ENCODE data around the gene ZEB2. TPM values are rescaled to one million over a fixed set of nuclear protein-coding genes. Genes with fewer than 3 reads are reported as not detected.

Gene ZEB2
- total and polyA plus RNA-seq, 2 of the 8 experiments (the other 6 are each of a cell fraction or from before 2014, with no cell fraction given): 0.38 TPM; not detected in 1

- H2AK5ac ChIP-seq (ENCODE audit: low read depth, low read length): no peak overlapping the region
- H3K4ac ChIP-seq (replicated peaks; ENCODE audit: insufficient read length, low read depth, low read length): no peak overlapping the region
- no peaks in the 10 kb centered on the region for H3K79me1 ChIP-seq (ENCODE audit: low read depth, low read length)
- H4K8ac ChIP-seq (ENCODE audit: extremely low read depth, insufficient read depth, low read length): no peak overlapping the region
- no peak overlapping the region for H2BK5ac ChIP-seq (ENCODE audit: low read depth, low read length)
- H3K4me3 ChIP-seq (ENCODE audit: extremely low read depth in 1 of 4, insufficient read depth in 2 of 4, low read depth in 3 of 4, low read length in 4 of 4): no peak overlapping the region
- no peak overlapping the region for H2BK12ac ChIP-seq (ENCODE audit: low read depth, low read length)
- no peak overlapping the region for H3K9ac ChIP-seq (replicated peaks in 1 of 4; ENCODE audit: extremely low read depth in 1 of 4, low read depth in 3 of 4, low read length in 3 of 4)
- no peak overlapping the region for H3K4me2 ChIP-seq (ENCODE audit: insufficient read depth in 1 of 2, low read depth in 2 of 2, low read length in 2 of 2)
- CTCF ChIA-PET (ENCODE audit: partially characterized antibody): interaction anchor here (0.6 to 1.2 kb wide), 2 partner anchors 17 to 19 kb away, joined by 3 read pairs; no protein-coding TSS in a partner anchor
- H3K14ac ChIP-seq (ENCODE audit: insufficient read length): no peak overlapping the region
- H4K5ac ChIP-seq (ENCODE audit: insufficient read length, low read depth, low read length): no peak overlapping the region
- peaks cover 0 to 10% (median 6%) of the 10 kb centered on the region in 4 experiments; a peak in 4 of 7 replicates for H3K4me1 ChIP-seq (replicated peaks in 1 of 4; ENCODE audit: control insufficient read depth in 3 of 4, insufficient read depth in 4 of 4, low read length in 3 of 4)
- WGBS, 2 experiments (ENCODE audit: extremely low coverage in 1 of 2, insufficient coverage in 1 of 2, insufficient read length in 1 of 2, insufficient replicate concordance in 2 of 2, low coverage in 1 of 2, low lambda C conversion rate in 2 of 2, missing lambda C conversion rate in 1 of 2): 78% methylated on average over 3 of the region's 3 CpGs; no CpG with 5 or more reads in 1 of the 2 experiments
- H2AFZ ChIP-seq (ENCODE audit: low read length): no peak overlapping the region
- no peak overlapping the region for H3K56ac ChIP-seq (replicated peaks; ENCODE audit: insufficient read length, low read depth, low read length)
- H3K27ac ChIP-seq (ENCODE audit: low read depth, low read length): no peak overlapping the region
- FAIRE-seq: no peak
- H4K91ac ChIP-seq (replicated peaks; ENCODE audit: insufficient read length, low read length): no peak overlapping the region
- no peak for DNase-seq (ENCODE audit: low read depth in 1 of 2, low spot score in 2 of 2)
- no peak overlapping the region for H2BK15ac ChIP-seq (ENCODE audit: low read length)
- H2BK120ac ChIP-seq (replicated peaks; ENCODE audit: low read depth, low read length): no peak overlapping the region
- no peaks in the 10 kb centered on the region for H3K27me3 ChIP-seq (replicated peaks in 1 of 4; ENCODE audit: control insufficient read depth in 3 of 4, extremely low read depth in 1 of 4, insufficient read depth in 3 of 4, low read length in 3 of 4)
- no peaks in the 10 kb centered on the region for H4K20me1 ChIP-seq (replicated peaks in 1 of 2; ENCODE audit: control insufficient read depth in 1 of 2, insufficient read depth in 2 of 2, low read length in 2 of 2)
- H3K79me2 ChIP-seq (ENCODE audit: control insufficient read depth in 1 of 2, insufficient read depth in 2 of 2, low read length in 2 of 2): no peaks in the 10 kb centered on the region
- no peak overlapping the region for H3K18ac ChIP-seq (ENCODE audit: extremely low read depth, low read length)
- H3K36me3 ChIP-seq (ENCODE audit: control insufficient read depth in 2 of 4, insufficient read depth in 4 of 4, low read length in 3 of 4): no peaks in the 10 kb centered on the region; a peak in 1 of 8 replicates
- no peaks in the 10 kb centered on the region for H3K9me3 ChIP-seq (ENCODE audit: insufficient read depth in 2 of 2, low read depth in 1 of 2, low read length in 1 of 2)
- POLR2A ChIA-PET (ENCODE audit: partially characterized antibody): no interaction called here
- TF ChIP-seq SRF (IDR thresholded peaks at IDR 0.05; ENCODE audit: low read depth, low read length) (no peak), BACH1 (IDR thresholded peaks at IDR 0.05; ENCODE audit: low read length) (no peak), HDAC6 (IDR thresholded peaks at IDR 0.05; ENCODE audit: low read depth, low read length) (no peak), JUN (IDR thresholded peaks at IDR 0.05; ENCODE audit: low read depth, low read length) (no peak), CREB1 (IDR thresholded peaks at IDR 0.05) (no peak), EP300 (IDR thresholded peaks at IDR 0.05; ENCODE audit: borderline replicate concordance in 1 of 2, low read depth in 2 of 2, low read length in 2 of 2) (no peak), CHD2 (IDR thresholded peaks at IDR 0.05; ENCODE audit: low read length) (no peak), SP1 (IDR thresholded peaks at IDR 0.05; ENCODE audit: low read depth, low read length) (no peak), RNF2 (IDR thresholded peaks at IDR 0.05; ENCODE audit: borderline replicate concordance, low read depth, low read length, missing control alignments, poor library complexity, severe bottlenecking) (no peak), SIN3A (conservative IDR thresholded peaks at IDR 0.05 in 1 of 2, IDR thresholded peaks at IDR 0.05 in 1 of 2; ENCODE audit: low read depth in 1 of 2, low read length in 2 of 2) (no peak), KDM5A (IDR thresholded peaks at IDR 0.05; ENCODE audit: low read length) (no peak), RXRA (IDR thresholded peaks at IDR 0.05; ENCODE audit: insufficient read depth, low read depth, low read length) (no peak), CTBP2 (IDR thresholded peaks at IDR 0.05; ENCODE audit: borderline replicate concordance, insufficient read depth, insufficient read length, low read length) (no peak)
- H3K23ac ChIP-seq (ENCODE audit: insufficient read length): no peak overlapping the region
- H3K23me2 ChIP-seq (ENCODE audit: low read depth, low read length): no peaks in the 10 kb centered on the region
- no peak overlapping the region for H2BK20ac ChIP-seq (ENCODE audit: low read length)
These were observed 87.9 kb downstream of the ZEB2 start for GRCh38 chr2:144431998-144432397.
